ENCODE results near the gene PCIF1.

- no peak for TF ChIP-seq CTCF (conservative IDR thresholded peaks at IDR 0.05)
- no peak for TF ChIP-seq EZH2 (IDR thresholded peaks at IDR 0.05; ENCODE audit: low read depth)
Measured at GRCh38 chr20:45937765-45938164, 3.3 kb downstream of the PCIF1 start.
